Stimulated activated CD4-positive, alpha-beta T cell treated with anti-CD3 and anti-CD28 coated beads, Interleukin-4, amount 100 ng/mL, for 1 hour (primary cell): ENCODE measurements around the gene LRP1.

Experiments
- DNase-seq: peaks from one replicate; pipeline ENCODE4 v3.0.0-alpha.2; 2020

The LRP1 gene

DNA sequence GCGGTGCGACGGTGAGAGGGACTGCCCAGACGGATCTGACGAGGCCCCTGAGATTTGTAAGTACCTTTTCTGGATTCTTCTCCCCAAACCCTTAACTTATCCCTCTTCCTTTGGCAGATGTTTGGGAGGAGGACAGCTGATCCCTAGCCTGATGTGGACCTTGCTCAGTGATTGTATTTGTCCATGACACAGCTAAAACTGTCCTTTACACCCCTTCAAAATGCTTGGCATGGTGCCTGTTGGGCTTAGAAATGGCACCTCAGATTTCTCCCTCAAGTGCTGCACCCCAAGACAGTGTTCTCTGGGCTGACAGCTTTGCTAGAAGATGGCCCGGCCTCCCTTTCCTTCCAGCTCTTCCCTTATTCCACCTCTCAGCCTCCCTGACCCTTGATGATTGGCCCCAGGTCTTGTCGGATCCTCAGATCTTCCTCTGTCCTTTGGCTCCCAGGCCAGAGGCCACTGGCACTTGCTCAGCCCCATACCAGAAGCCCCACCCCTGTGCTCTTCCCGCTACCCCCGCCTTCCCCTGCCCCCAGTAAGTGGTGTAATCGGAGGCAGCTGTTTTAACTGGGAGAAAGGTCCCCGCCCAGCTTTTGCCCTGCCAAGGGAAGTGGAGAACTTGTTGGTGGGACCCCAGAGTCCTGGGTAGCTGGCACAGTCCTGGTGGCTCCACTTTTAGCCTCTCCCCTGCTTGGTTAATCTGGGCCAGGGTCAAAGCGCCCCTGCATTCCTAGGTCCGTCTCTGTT is 10.4 kb downstream of the LRP1 start:
- no peak for DNase-seq

- DNase-seq = no peak
Observed at GRCh38 chr12:57139796-57140649, 11.7 kb downstream of the LRP1 start.

DNA sequence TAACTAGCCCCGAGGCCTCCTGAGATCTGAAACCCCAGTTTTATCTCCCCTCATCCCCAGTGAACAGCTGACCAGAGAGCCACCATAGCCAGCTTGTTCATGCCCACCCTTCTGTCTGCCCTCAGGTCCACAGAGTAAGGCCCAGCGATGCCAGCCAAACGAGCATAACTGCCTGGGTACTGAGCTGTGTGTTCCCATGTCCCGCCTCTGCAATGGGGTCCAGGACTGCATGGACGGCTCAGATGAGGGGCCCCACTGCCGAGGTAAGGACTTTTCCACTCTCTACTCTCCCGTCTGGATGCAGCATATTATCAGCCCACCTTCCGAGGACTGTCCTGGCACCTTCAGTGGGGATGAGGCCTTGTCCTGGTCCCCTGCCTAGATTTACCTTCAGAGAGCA is 13.0 kb downstream of the LRP1 start:
- DNase-seq = no peak

GRCh38 chr12:57142121-57142520 is 13.8 kb downstream of the LRP1 start:
- DNase-seq = no peak

- no peak for DNase-seq
Observed at GRCh38 chr12:57142727-57143126, 14.4 kb downstream of the LRP1 start.

- no peak for DNase-seq
Observed at GRCh38 chr12:57143454-57143853, 15.2 kb downstream of the LRP1 start.

DNA sequence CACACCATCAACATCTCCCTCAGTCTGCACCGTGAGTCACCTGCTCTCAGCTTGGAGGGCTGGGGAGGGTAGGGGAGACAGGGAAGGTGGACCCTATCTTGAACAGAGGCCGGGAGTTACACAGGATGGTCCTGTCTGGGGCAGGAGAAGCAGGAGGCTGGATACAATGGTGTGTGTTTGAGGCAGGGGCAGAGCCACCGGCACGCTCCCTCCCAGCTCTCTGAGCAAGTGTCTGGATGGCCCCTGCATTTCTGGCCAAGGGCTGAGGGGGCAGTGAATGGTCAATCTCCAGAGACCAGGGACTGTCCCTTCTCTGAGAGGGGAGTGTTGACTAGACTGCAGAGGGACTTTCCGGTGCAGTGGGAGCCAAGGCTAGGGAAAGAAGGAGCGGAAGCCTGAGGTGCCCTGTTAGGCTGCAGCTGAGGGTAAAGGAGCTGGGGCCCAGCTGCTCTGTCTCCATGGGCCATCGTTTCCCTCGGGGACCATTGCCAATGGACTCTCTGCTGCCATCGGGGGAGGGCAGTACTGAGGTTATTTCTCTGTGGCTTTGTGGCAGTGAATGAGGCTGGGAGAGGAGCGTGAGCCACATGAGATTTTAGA is 17.3 kb downstream of the LRP1 start:
- DNase-seq = no peak

DNA sequence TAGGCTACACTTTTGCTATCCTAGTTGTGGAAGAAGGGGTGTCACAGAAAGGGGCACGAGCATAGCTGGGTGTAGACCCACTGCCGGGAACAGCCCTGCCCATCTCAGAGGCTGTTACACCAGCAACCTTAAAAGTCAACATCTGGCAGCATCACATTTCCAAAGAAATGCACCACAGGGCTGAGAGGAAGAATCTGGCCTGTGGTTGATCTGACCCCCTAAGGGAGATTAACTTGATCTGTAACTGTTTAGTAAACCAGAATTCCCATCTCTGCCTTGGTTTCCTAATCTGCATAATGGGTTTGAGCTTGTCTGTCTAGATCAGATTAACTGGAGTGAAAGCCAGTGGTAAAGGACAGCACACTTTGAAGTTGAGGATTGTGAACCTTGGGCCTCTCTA is 17.8 kb downstream of the LRP1 start:
- no peak for DNase-seq

GRCh38 chr12:57146961-57147944 is 19.0 kb downstream of the LRP1 start, which contains the start of gene LRP1-AS:
Gene LRP1-AS, minus strand, starts transcription at chr12:57147619.
- DNase-seq = no peak

DNA sequence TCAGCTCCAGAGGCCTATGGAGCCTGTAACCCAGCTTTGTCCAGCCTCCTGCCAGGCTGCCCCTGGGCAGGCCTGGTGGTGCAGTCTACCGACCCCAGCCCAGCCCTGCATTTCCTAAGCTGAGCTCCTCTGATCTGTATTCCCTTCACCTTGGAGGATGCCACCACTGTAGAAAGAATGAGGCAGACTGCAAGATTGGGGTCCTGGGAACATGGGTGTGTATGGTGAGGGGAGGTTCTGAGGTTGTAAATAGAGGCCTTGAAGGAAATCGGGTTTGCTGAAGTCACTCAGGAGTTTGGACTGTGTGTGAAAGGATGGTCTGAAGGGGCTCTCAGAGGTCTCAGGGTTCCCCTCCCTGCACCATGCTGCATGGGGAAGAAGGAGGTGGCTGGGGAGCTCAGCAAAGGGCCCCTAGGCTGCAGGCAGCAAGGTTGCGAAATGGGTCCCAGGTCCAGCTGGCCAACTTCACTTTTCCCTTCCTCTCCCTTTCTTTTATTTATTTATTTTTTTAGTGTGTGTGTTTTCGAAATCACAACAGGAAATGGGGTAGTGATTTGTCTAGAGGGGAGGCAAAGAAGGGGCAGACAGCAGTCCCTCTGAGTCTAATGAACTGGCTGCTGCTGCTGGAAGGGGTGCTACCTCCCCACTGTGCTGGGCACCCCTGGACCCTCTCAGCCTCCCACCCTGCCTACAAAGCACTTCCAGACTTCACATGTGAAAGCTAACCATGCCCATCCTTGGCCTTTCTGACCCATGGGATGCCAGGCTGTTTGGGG is 20.4 kb downstream of the LRP1 start:
- DNase-seq = no peak

DNA sequence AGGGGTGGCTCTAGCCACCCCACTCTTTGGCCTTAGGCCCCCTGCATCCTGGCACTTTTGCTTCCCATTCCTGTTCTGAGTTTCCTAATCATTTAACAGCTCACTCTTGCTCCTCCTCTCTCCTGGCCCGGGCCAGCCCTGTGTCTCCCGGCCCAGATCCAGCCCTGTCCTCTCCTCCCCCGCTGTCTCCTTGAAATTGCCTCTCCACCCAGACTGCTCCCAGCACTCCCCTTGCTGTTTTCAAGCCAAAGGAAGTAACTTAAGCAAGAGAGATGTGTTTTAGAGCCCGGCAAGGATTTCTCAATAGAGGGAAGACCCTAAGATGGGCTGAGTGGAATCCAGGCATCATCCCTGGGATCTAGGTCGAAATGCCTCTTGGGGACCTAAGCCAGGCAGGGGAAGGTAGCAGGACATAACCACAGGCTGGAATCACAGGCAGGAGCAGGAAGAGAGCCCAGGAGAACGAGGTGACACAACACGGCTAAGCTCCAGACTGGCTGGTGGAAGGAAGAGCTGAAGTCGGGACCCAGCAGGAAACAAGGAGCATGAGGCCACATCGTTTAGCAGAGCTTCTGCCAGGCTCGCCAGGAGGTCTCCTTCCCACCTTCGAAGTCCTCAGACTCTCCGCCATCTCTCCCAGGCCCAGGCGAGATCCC is 21.1 kb downstream of the LRP1 start:
- DNase-seq = no peak

GRCh38 chr12:57150400-57151000 is 22.2 kb downstream of the LRP1 start:
- DNase-seq = no peak

DNA sequence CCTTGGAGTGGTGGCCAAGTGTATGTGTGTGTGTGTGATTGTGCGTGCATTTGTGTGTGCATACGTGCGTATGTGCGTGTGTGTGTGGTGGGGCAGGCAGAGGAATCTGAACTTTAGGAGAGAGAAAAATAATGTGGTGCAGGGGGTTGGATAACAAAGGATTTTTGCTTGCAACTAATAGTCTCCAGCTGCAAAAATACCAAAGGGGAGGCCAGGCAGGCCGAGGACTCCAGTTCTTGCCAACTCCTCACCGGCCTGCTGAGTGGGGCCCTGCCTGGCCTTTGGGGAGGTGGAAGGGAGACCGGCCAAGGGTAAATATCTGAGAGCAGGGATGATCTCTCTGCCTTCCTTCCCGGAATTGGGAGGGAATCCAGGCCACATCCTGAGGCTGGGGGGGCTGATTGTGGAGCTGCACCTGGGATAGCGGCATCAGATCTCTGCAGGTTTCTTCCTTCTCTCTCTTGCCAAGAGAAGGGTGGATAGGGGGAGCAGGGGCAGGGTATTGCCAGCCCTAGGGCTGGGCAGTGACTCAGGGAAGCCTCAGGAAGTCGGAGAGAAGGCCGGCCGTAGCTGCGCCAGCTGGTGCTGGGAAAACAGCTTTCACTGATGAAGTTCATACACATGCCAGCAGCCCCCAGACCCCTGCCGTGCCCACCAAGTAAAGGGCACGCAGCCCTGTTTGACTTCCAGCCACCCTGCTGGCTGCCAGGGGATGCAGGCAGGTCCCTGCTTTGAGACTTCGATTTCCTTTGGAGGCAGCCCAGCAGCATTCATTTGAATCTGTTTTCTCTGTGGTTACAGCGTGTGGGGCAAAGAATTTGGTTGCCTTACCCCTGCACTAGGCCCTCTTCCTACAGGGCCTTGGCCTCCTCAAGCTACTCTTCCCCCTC is 23.7 kb downstream of the LRP1 start:
- DNase-seq = no peak

GRCh38 chr12:57152639-57153038 is 24.4 kb downstream of the LRP1 start:
- DNase-seq = no peak

DNA sequence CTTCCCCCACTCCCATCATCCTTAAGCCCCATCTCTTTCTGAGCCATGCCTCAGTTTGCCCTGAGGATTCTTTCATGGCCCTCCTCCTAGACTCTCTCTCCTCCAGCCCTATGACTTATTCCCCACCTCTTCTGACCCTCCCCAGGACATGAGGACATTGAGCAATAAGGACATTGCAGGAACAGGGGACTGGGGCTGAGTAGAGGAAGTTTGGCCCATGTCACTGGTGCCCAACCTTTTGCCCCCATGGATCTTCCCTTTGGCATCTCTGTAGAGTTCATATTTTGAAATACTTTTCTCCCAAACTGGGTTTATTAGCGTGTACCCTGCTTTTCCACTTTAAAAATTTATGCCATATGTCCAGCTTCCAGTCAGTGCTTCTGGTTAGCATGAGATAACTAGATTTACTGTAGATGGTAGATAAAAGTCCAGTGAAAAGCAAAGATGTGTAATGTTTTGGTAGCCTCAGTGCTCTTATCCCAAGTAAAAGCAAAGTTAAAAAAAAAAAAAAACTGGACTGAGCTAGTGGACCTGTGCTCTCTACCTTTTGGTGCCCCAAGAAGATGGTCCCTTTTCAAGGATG is 25.2 kb downstream of the LRP1 start:
- DNase-seq = no peak

DNA sequence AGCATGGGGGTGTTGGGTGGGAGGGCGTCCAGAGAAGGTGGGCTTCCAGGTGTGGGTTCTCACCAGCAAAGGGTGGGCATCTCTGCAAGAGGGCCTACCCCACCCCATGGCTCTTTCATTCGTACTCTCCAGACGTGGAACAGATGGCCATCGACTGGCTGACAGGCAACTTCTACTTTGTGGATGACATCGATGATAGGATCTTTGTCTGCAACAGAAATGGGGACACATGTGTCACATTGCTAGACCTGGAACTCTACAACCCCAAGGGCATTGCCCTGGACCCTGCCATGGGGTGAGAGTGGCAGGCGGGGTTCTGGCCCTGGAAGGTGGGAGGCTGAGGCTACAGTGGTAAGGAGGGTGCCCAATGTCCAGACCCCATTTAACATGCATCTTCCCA is 25.8 kb downstream of the LRP1 start:
- no peak for DNase-seq

- no peak for DNase-seq
Observed at GRCh38 chr12:57154804-57155434, 26.6 kb downstream of the LRP1 start.

GRCh38 chr12:57156701-57157403 is 28.6 kb downstream of the LRP1 start:
- DNase-seq = no peak
